ENCODE results near the gene NFE2L1.

The NFE2L1 gene

GRCh38 chr17:48051283-48051682 is 3.1 kb downstream of the NFE2L1 start:
- Histone ChIP-seq H3K4me2 (ENCODE audit: low read length) (no peak overlapping the region), H4K12ac (ENCODE audit: low read depth, low read length) (no peak overlapping the region), H3K4me3 (ENCODE audit: low read depth, low read length) (no peak overlapping the region), H3K23ac (ENCODE audit: low read length) (no peak overlapping the region), H4K8ac (ENCODE audit: low read depth, low read length) (no peak overlapping the region), H3K9me3 (ENCODE audit: insufficient read depth, low read depth, low read length) (peaks cover 2% of the 10 kb centered on the region), H2BK5ac (ENCODE audit: low read depth, low read length, poor library complexity) (no peak overlapping the region), H2BK120ac (ENCODE audit: insufficient read depth, low read length, poor library complexity) (no peak overlapping the region), H3K79me1 (ENCODE audit: low read length) (peaks cover 20% of the 10 kb centered on the region), H2BK12ac (ENCODE audit: low read length) (no peak overlapping the region), H3K4ac (ENCODE audit: low read depth, low read length) (no peak overlapping the region), H3K4me1 (ENCODE audit: control insufficient read depth in 1 of 2, insufficient read depth in 2 of 2, low read length in 2 of 2) (peaks cover 27 to 42% of the 10 kb centered on the region in 2 experiments), H2AFZ (ENCODE audit: insufficient read depth, low read length, poor library complexity) (no peak overlapping the region), H3K14ac (ENCODE audit: low read length) (no peak overlapping the region), H3K79me2 (ENCODE audit: control insufficient read depth, insufficient read depth, low read length, poor library complexity) (peaks cover 16% of the 10 kb centered on the region), H3K27me3 (ENCODE audit: insufficient read depth, low read length) (no peaks in the 10 kb centered on the region), H3K9ac (ENCODE audit: low read length) (no peak overlapping the region), H3K18ac (ENCODE audit: low read length) (no peak overlapping the region), H3K27ac (ENCODE audit: low read depth, low read length) (peak overlapping the region; percentile 15), H2AK5ac (ENCODE audit: low read length) (no peak overlapping the region), H4K91ac (ENCODE audit: low read depth, low read length) (no peak overlapping the region), H3K36me3 (ENCODE audit: control insufficient read depth in 1 of 2, insufficient read depth in 2 of 2, low read length in 2 of 2) (peaks cover 23 to 39% of the 10 kb centered on the region in 2 experiments)
- DNase-seq = no peak
- no CpG with 5 or more reads among the region's 10 CpGs for WGBS (ENCODE audit: extremely low coverage, insufficient coverage, insufficient read length)

GRCh38 chr17:48051706-48052486 is 3.7 kb downstream of the NFE2L1 start:
- H3K18ac ChIP-seq (ENCODE audit: low read length) = no peak overlapping the region
- H3K4me1 ChIP-seq (ENCODE audit: control insufficient read depth in 1 of 2, insufficient read depth in 2 of 2, low read length in 2 of 2) = peaks cover 27 to 40% of the 10 kb centered on the region in 2 experiments
- peak; percentile 22 to 49 for DNase-seq
- H3K79me2 ChIP-seq (ENCODE audit: control insufficient read depth, insufficient read depth, low read length, poor library complexity) = peaks cover 16% of the 10 kb centered on the region
- peaks cover 2% of the 10 kb centered on the region for H3K9me3 ChIP-seq (ENCODE audit: insufficient read depth, low read depth, low read length)
- H3K4me3 ChIP-seq (ENCODE audit: low read depth, low read length) = no peak overlapping the region
- H3K36me3 ChIP-seq (ENCODE audit: control insufficient read depth in 1 of 2, insufficient read depth in 2 of 2, low read length in 2 of 2) = peaks cover 29 to 45% of the 10 kb centered on the region in 2 experiments
- no peak overlapping the region for H2BK12ac ChIP-seq (ENCODE audit: low read length)
- no peak overlapping the region for H4K91ac ChIP-seq (ENCODE audit: low read depth, low read length)
- H4K12ac ChIP-seq (ENCODE audit: low read depth, low read length) = no peak overlapping the region
- H3K79me1 ChIP-seq (ENCODE audit: low read length) = peaks cover 20% of the 10 kb centered on the region
- no peak overlapping the region for H2BK120ac ChIP-seq (ENCODE audit: insufficient read depth, low read length, poor library complexity)
- no peak overlapping the region for H3K23ac ChIP-seq (ENCODE audit: low read length)
- H3K27me3 ChIP-seq (ENCODE audit: insufficient read depth, low read length) = no peaks in the 10 kb centered on the region
- H4K8ac ChIP-seq (ENCODE audit: low read depth, low read length) = no peak overlapping the region
- peak overlapping the region; percentile 22 for H3K27ac ChIP-seq (ENCODE audit: low read depth, low read length)
- no peak overlapping the region for H3K4me2 ChIP-seq (ENCODE audit: low read length)
- no peak overlapping the region for H2BK5ac ChIP-seq (ENCODE audit: low read depth, low read length, poor library complexity)
- no peak overlapping the region for H3K14ac ChIP-seq (ENCODE audit: low read length)
- H2AK5ac ChIP-seq (ENCODE audit: low read length) = no peak overlapping the region
- no peak overlapping the region for H2AFZ ChIP-seq (ENCODE audit: insufficient read depth, low read length, poor library complexity)
- H3K9ac ChIP-seq (ENCODE audit: low read length) = no peak overlapping the region
- H3K4ac ChIP-seq (ENCODE audit: low read depth, low read length) = no peak overlapping the region
- WGBS (ENCODE audit: extremely low coverage, insufficient coverage, insufficient read length) = no CpG with 5 or more reads among the region's 5 CpGs

- no peak overlapping the region for H3K14ac ChIP-seq (ENCODE audit: low read length)
- peak overlapping the region; percentile 52 for H3K27ac ChIP-seq (ENCODE audit: low read depth, low read length)
- H2AFZ ChIP-seq (ENCODE audit: insufficient read depth, low read length, poor library complexity) = no peak overlapping the region
- peak overlapping the region; percentile 19 for H3K4ac ChIP-seq (ENCODE audit: low read depth, low read length)
- no peak overlapping the region for H3K18ac ChIP-seq (ENCODE audit: low read length)
- whole genome bisulfite sequencing (ENCODE audit: extremely low coverage, insufficient coverage, insufficient read length) = no CpG with 5 or more reads among the region's 5 CpGs
- peaks cover 12% of the 10 kb centered on the region for H3K79me2 ChIP-seq (ENCODE audit: control insufficient read depth, insufficient read depth, low read length, poor library complexity)
- H4K12ac ChIP-seq (ENCODE audit: low read depth, low read length) = no peak overlapping the region
- H3K27me3 ChIP-seq (ENCODE audit: insufficient read depth, low read length) = no peaks in the 10 kb centered on the region
- H3K4me3 ChIP-seq (ENCODE audit: low read depth, low read length) = no peak overlapping the region
- H2BK12ac ChIP-seq (ENCODE audit: low read length) = peak overlapping the region; percentile 16
- no peak overlapping the region for H3K23ac ChIP-seq (ENCODE audit: low read length)
- no peak overlapping the region for H3K9ac ChIP-seq (ENCODE audit: low read length)
- no peak overlapping the region for H4K91ac ChIP-seq (ENCODE audit: low read depth, low read length)
- no peak for DNase-seq
- no peak overlapping the region for H3K4me2 ChIP-seq (ENCODE audit: low read length)
- H3K4me1 ChIP-seq (ENCODE audit: control insufficient read depth in 1 of 2, insufficient read depth in 2 of 2, low read length in 2 of 2) = peaks cover 27 to 37% of the 10 kb centered on the region in 2 experiments
- peaks cover 15% of the 10 kb centered on the region for H3K79me1 ChIP-seq (ENCODE audit: low read length)
- H2BK5ac ChIP-seq (ENCODE audit: low read depth, low read length, poor library complexity) = peak overlapping the region; percentile 6
- H4K8ac ChIP-seq (ENCODE audit: low read depth, low read length) = no peak overlapping the region
- peaks cover 40 to 58% of the 10 kb centered on the region in 2 experiments for H3K36me3 ChIP-seq (ENCODE audit: control insufficient read depth in 1 of 2, insufficient read depth in 2 of 2, low read length in 2 of 2)
- peak overlapping the region; percentile 6 for H2AK5ac ChIP-seq (ENCODE audit: low read length)
- peak overlapping the region; percentile 6 for H2BK120ac ChIP-seq (ENCODE audit: insufficient read depth, low read length, poor library complexity)
- H3K9me3 ChIP-seq (ENCODE audit: insufficient read depth, low read depth, low read length) = no peaks in the 10 kb centered on the region
These were observed 5.0 kb downstream of the NFE2L1 start for GRCh38 chr17:48052956-48053757.

- H3K18ac ChIP-seq (ENCODE audit: low read length) = peak overlapping the region; percentile 30
- H2AK5ac ChIP-seq (ENCODE audit: low read length) = peak overlapping the region; percentile 6
- WGBS (ENCODE audit: extremely low coverage, insufficient coverage, insufficient read length) = no CpG with 5 or more reads among the region's 6 CpGs
- no peak overlapping the region for H3K9ac ChIP-seq (ENCODE audit: low read length)
- no peak overlapping the region for H4K12ac ChIP-seq (ENCODE audit: low read depth, low read length)
- peak overlapping the region; percentile 19 for H3K4ac ChIP-seq (ENCODE audit: low read depth, low read length)
- DNase-seq = no peak
- no peak overlapping the region for H3K4me3 ChIP-seq (ENCODE audit: low read depth, low read length)
- H3K79me1 ChIP-seq (ENCODE audit: low read length) = peaks cover 8% of the 10 kb centered on the region
- no peak overlapping the region for H3K14ac ChIP-seq (ENCODE audit: low read length)
- H3K23ac ChIP-seq (ENCODE audit: low read length) = no peak overlapping the region
- peak overlapping the region; percentile 79 for H3K4me2 ChIP-seq (ENCODE audit: low read length)
- H2BK5ac ChIP-seq (ENCODE audit: low read depth, low read length, poor library complexity) = peak overlapping the region; percentile 7
- H3K36me3 ChIP-seq (ENCODE audit: control insufficient read depth in 1 of 2, insufficient read depth in 2 of 2, low read length in 2 of 2) = peaks cover 46 to 64% of the 10 kb centered on the region in 2 experiments
- peaks cover 9% of the 10 kb centered on the region for H3K79me2 ChIP-seq (ENCODE audit: control insufficient read depth, insufficient read depth, low read length, poor library complexity)
- H3K27ac ChIP-seq (ENCODE audit: low read depth, low read length) = peak overlapping the region; percentile 52
- no peak overlapping the region for H2AFZ ChIP-seq (ENCODE audit: insufficient read depth, low read length, poor library complexity)
- H4K8ac ChIP-seq (ENCODE audit: low read depth, low read length) = peak overlapping the region; percentile 8
- H3K27me3 ChIP-seq (ENCODE audit: insufficient read depth, low read length) = no peaks in the 10 kb centered on the region
- H3K9me3 ChIP-seq (ENCODE audit: insufficient read depth, low read depth, low read length) = no peaks in the 10 kb centered on the region
- peak overlapping the region; percentile 6 for H2BK120ac ChIP-seq (ENCODE audit: insufficient read depth, low read length, poor library complexity)
- H4K91ac ChIP-seq (ENCODE audit: low read depth, low read length) = no peak overlapping the region
- peak overlapping the region; percentile 17 for H2BK12ac ChIP-seq (ENCODE audit: low read length)
- H3K4me1 ChIP-seq (ENCODE audit: control insufficient read depth in 1 of 2, insufficient read depth in 2 of 2, low read length in 2 of 2) = peaks cover 27 to 37% of the 10 kb centered on the region in 2 experiments
These were observed 5.6 kb downstream of the NFE2L1 start for GRCh38 chr17:48053758-48054237.
